BE2C (cell line): ENCODE results near the gene MAGEB10. TPM values are rescaled to one million over a fixed set of nuclear protein-coding genes. Genes with fewer than 3 reads are reported as not detected.

Experiments used
- DNase-seq: peaks from one replicate; pipeline ENCODE4 v3.0.0-alpha.2; 2020
- H3K27me3 ChIP-seq: fragments of 250-450 bp; sonication (Bioruptor Pico); 2 replicates; pipeline ENCODE4 v1.5.1; 2020; ENCODE audit warnings: mild to moderate bottlenecking
- H3K36me3 ChIP-seq: fragments of 250-450 bp; sonication (Bioruptor Pico); 2 replicates; pipeline ENCODE4 v1.5.1; 2020; ENCODE audit warnings: mild to moderate bottlenecking
- H3K4me1 ChIP-seq: fragments of 250-450 bp; sonication (Bioruptor Pico); 2 replicates; pipeline ENCODE4 v1.5.1; 2020
- H3K4me3 ChIP-seq: 2 replicates; pipeline ENCODE4 v1.5.1; 2011; ENCODE audit warnings: low read depth, low read length
- H3K9me3 ChIP-seq: fragments of 250-450 bp; sonication (Bioruptor Pico); 2 replicates; pipeline ENCODE4 v1.5.1; 2020
- CTCF ChIP-seq: IDR thresholded peaks from 2 replicates; pipeline ENCODE4 v1.5.1; 2012; ENCODE audit warnings: mild to moderate bottlenecking, low read depth, low read length
- polyA plus RNA-seq: library from polyadenylated mRNA; unstranded; fragments of >200 nt; gene quantifications from one replicate; pipeline ENCODE4 v1.2.1, GENCODE V29; 2012; ENCODE audit warnings: low read depth, missing spikeins; ENCODE audit not compliant: insufficient read length, insufficient read depth

MAGEB10 gene
- not detected for polyA plus RNA-seq

GRCh38 chrX:27807690-27808089 is at the start of gene MAGEB10:
Gene MAGEB10 (plus strand): TSS chrX:27807990. CDS start chrX:27821307, 13,317 bp downstream.
- DNase-seq, result no peak
- H3K4me3 ChIP-seq, result no peak within 1 kb of the TSS
- H3K9me3 ChIP-seq, result no peaks in the 10 kb centered on the region
- H3K27me3 ChIP-seq, result no peaks in the 10 kb centered on the region
- H3K36me3 ChIP-seq, result no peaks in the 10 kb centered on the region
- TF ChIP-seq CTCF, result no peak
- no peaks in the 10 kb centered on the region for H3K4me1 ChIP-seq

GRCh38 chrX:27765718-27766117 is 42.1 kb upstream of the MAGEB10 start:
- no peak overlapping the region for H3K4me3 ChIP-seq
- TF ChIP-seq CTCF, result no peak
- no peaks in the 10 kb centered on the region for H3K9me3 ChIP-seq
- no peak for DNase-seq
- H3K36me3 ChIP-seq, result no peaks in the 10 kb centered on the region
- H3K4me1 ChIP-seq, result no peaks in the 10 kb centered on the region
- no peaks in the 10 kb centered on the region for H3K27me3 ChIP-seq

GRCh38 chrX:27767387-27767786 is 40.4 kb upstream of the MAGEB10 start:
- Histone ChIP-seq H3K4me3 (no peak overlapping the region), H3K36me3 (no peaks in the 10 kb centered on the region), H3K9me3 (no peaks in the 10 kb centered on the region), H3K4me1 (no peaks in the 10 kb centered on the region), H3K27me3 (no peaks in the 10 kb centered on the region)
- DNase-seq, result no peak
- TF ChIP-seq CTCF, result no peak

GRCh38 chrX:27775984-27776383 is 31.8 kb upstream of the MAGEB10 start:
- H3K36me3 ChIP-seq, result no peaks in the 10 kb centered on the region
- H3K9me3 ChIP-seq, result no peaks in the 10 kb centered on the region
- H3K4me3 ChIP-seq, result no peak overlapping the region
- DNase-seq, result no peak
- no peaks in the 10 kb centered on the region for H3K27me3 ChIP-seq
- H3K4me1 ChIP-seq, result no peaks in the 10 kb centered on the region
- no peak for TF ChIP-seq CTCF

GRCh38 chrX:27796640-27797257 is 11.0 kb upstream of the MAGEB10 start:
- no peak overlapping the region for H3K4me3 ChIP-seq
- no peaks in the 10 kb centered on the region for H3K4me1 ChIP-seq
- H3K9me3 ChIP-seq, result no peaks in the 10 kb centered on the region
- no peak for DNase-seq
- no peaks in the 10 kb centered on the region for H3K36me3 ChIP-seq
- H3K27me3 ChIP-seq, result no peaks in the 10 kb centered on the region
- no peak for TF ChIP-seq CTCF

GRCh38 chrX:27797575-27797974 is 10.2 kb upstream of the MAGEB10 start:
- no peak for DNase-seq

More at GRCh38 chrX:27797575-27797974, 10.2 kb upstream of the MAGEB10 start:
- Histone ChIP-seq H3K36me3 (no peaks in the 10 kb centered on the region), H3K9me3 (no peaks in the 10 kb centered on the region), H3K27me3 (no peaks in the 10 kb centered on the region), H3K4me1 (no peaks in the 10 kb centered on the region), H3K4me3 (no peak overlapping the region)
- TF ChIP-seq CTCF, result no peak
